Mucosa of gallbladder (tissue), 1 donor: ENCODE measurements around the gene CPOX. TPM values are rescaled to one million over a fixed set of nuclear protein-coding genes. Genes with fewer than 3 reads are reported as not detected.
A peak's percentile ranks its signal among the peaks of the same experiment; 100 is the strongest.
"Not testable (repeated sequence)": the region's sequence is repeated elsewhere in the genome, so short reads cannot be mapped to it uniquely, and the experiment has no call there.

Experiments
- DNase-seq: peaks from one replicate; pipeline ENCODE4 v3.0.0-alpha.2; 2020; ENCODE audit warnings: low spot score
- total RNA-seq: library from RNA; stranded (reverse); gene quantifications from one replicate; pipeline ENCODE4 v1.2.1, GENCODE V29; 2021
- donor health status: DM: no; HTN: no; CAD: no.

Gene CPOX
- 16.7 TPM for total RNA-seq

DNA sequence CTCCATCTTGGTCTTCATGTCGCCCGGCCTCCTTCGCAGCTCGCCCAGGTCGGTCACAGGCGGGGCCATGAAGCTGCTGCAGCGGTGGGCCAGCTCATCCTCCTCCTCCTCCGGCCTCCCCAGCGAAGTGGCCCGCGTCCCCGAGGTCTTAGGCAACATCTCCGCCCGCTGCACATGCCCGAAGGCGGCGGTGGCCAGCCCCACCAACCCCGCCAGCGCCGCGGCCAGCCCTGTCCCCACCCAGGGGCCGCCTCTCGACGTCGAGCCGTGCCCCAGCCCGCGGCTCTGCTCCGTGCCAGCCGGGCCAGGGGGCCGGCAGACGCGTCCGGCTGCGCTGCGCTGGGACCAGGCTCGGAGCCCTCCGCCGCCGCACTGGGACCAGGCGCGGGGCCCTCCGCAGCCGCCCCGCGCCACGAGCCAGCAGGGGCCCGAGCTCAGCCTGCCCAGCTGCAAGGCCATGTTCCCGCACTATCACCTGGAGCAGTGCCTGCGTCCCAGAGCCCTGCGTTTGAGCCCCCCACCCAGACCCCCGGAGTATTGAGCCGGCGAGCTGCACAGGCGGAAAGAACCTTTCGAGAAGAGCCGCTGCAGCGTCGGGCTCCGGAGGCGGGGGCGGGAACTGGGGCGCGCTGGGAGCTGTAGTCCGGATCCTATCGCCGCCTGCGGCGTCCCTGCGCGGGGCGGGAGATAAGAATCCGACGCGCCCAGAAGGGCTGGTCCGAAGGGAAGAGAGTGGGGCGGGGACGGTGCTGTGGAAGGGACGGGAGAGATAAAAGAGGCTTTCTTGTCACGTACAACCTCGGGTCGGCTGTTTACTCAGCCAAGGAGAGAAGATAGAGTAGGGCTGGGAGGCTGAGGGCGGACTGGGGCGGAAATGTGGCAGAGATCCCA is at the start of gene CPOX:
Gene CPOX (minus strand): TSS at position 566 of the 891 bp plus-strand sequence. CDS start 107 bp downstream, at position 459.
- DNase-seq, result peak; percentile 91

DNA sequence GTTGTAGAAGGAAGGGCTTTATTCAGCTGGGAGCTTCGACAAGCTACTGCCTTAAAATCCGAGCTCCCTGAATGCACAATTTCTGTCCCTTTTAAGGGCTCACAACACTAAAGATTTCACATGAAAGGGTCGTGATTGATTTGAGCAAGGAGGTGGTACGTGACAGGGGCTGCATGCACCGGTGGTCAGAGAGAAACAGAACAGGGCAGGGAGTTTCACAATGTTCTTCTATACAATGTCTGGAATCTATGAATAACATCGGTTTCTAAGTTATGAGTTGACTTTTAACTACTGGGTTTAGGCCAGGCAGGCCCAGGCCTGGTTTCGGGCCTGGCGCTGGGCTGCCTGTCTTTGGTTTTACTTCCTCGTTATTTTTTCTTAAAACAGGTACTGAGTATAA is 49.4 kb upstream of the CPOX start:
- not testable (repeated sequence) for DNase-seq

GRCh38 chr3:98641756-98642155 is 48.3 kb upstream of the CPOX start:
- not testable (repeated sequence) for DNase-seq

- not testable (repeated sequence) for DNase-seq
Observed at GRCh38 chr3:98638515-98638914, 45.1 kb upstream of the CPOX start.

DNA sequence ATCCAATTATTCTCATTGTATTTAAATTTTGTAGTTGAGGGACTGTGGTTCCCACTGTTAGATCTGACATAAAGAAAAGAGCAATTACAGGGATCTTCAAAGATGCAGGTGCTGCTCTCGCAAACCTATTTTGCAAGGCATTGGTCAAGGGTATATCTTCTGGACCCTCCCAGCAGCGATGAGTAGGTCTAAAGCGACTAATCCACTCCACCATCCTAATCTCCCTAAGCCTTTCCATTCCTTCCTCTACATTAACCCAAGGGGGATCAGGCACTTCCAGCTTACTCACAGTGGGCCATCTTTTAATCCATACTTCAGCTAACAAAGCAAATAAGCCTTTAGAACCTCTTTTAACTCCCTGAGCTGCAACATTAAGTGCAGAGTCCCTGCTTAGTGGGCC is 37.0 kb upstream of the CPOX start:
- DNase-seq, result no peak

- no peak for DNase-seq
Observed at GRCh38 chr3:98628317-98628716, 34.9 kb upstream of the CPOX start.

DNA sequence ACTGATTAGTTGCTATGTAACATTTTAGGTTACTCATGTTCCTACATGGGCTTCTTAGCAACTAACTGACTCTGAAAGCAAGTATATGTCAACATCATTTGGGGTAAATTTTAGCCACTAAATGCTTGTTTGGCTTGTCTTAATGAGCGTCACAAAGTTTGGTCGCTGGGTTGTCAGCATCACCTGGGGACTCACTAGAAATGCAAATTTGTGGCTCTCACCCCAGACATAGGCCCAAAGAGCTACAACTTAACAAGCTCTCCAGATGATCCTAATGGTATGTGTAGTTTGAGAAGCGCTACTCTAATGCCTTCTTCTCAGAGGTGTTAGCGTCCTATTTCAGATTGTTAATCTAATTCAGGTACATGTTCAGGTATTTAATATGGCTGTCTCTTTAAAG is 32.7 kb upstream of the CPOX start:
- DNase-seq, result no peak

- DNase-seq, result no peak
Observed at GRCh38 chr3:98623572-98624280, 30.3 kb upstream of the CPOX start.

GRCh38 chr3:98617841-98618240 is 24.4 kb upstream of the CPOX start:
- no peak for DNase-seq

DNA sequence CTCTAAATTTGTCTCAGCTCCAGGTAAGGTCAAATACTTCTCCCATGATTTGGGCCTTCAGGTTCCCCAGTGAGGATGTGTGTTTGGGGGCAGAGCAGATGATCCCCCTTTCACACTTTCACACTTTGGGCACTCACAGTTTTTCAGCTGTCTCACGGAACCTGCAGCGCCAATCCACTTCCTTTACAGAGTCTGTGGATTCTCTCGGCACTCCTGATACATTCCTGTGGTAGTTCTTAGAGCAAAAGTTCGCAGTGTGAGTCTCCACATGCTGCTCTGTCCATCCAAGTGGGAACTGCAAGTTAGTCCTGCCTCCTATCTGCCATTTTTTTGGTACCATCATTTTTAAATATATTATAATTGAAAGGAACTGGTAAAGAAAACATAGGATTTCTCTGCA is 20.2 kb upstream of the CPOX start:
- DNase-seq, result no peak

- DNase-seq, result peak; percentile 17
Observed at GRCh38 chr3:98612996-98613517, 19.6 kb upstream of the CPOX start.

DNA sequence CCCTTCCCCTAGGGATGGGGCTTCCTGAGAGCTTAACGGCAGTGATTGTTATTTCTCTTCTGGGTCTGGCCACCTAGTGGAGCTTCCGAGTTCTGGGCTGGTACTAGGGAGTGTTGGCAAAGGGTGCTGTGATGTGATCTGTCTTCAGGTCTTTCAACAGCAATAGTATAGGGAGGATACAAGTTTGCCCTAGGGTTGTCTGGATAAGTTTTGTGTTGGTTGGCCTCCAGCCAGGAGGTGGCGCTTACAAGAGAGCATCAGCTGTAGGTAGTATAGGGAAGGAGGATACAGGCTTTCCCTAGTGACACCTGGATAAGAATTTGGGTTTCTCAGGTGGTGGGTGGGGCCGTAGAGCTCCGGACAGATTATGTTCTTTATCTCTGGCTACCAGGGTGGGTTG is 19.2 kb upstream of the CPOX start:
- no peak for DNase-seq

DNA sequence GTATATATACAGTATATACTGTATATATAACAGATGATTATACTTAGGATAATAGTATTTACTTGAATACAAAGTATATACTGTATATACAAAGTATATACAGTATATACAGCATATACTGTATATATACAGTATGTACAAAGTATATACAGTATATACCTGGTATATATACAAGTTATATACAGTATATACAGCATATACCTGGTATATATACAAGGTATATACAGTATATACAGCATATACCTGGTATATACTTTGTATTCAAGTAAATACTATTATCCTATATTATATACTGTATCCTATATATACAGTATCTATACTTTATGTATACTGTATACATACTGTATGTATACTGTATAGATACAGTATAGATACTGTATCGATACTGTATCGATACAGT is 14.6 kb upstream of the CPOX start:
- DNase-seq, result no peak

DNA sequence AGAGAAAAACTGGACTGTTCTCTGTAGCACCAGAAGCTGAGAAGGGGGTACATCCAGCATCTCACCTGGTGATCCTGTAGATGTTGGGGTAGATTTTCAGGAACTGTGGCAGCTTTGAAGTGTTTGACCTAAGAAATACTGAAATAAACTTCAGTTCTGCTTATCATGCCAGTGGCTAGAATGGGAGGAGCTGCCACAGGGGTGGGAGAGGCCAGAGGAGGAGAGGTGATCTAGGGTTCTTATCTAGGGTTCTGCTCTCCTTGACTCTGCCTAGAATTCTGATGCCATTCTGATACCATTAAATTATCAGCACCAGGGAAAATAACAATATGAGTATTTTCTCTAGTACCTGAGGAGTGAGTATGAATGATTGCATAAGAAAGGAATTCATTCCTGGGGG is 10.2 kb upstream of the CPOX start:
- DNase-seq, result no peak

- DNase-seq, result peak; percentile 30
Observed at GRCh38 chr3:98602078-98602678, 8.8 kb upstream of the CPOX start.

- no peak for DNase-seq
Observed at GRCh38 chr3:98601180-98601579, 7.8 kb upstream of the CPOX start.

DNA sequence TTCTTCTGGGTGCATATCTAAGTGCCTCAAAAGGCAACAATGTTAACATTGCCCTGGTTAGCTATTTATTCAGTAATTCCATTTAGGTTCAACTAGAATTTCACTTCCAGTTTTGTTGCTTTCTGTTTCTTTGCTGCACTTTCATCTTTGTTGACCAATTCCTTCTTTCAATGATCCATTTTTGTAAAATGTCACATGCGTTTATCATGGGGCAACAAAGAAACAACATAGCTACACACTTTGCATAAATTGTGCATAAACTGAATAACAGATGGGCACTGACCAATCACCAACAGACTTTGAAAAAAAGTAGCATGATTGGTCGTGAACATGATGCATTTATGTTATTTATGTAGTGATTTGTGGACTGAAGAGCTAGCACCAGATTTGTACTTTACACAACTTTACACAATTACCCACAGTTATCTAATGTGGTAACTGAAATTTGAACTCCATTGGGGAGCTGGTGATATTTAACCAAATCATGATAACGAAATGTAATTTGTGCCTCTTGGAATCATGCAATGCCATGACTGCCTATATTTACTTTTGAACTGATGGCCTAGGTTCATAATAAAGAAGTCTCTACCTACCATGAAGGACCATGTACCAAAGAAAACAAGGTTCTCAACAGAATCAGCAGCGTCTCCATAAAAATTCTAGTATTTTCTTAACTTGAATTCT is 7.1 kb upstream of the CPOX start:
- DNase-seq, result no peak

DNA sequence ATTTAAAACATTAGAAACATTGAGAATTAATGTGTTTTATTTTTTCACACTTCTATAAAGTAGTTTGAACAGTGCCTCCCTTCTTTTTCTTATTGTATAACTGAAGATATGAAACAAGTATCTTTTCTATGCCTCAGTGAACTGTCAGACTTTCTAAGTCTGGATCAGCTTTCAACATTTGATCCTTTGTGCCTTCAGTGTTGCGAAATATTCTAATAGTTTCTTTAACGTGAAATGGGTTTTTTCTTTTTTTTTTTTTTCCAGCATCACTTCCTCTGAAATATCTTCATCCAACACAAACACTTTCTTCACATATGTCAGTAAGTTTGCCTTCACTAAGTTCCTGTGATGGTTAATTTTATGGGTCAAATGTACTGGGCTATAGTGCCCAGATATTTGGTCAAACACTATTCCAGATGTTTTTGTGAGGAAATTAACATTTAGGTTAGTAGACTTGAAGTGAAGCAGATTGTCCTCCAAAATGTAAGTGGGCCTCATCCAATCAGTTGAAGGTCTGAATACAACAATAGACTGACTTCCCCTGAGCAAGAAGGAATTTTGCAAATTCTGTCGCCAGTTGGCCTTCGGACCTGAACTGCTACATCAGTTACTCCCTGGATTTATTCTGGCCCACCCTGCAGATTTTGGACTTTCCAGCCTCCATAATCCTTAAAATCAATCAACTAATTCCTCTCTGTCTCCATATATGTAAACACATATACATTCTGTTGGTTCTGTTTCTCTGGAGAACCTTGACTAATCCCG is 6.4 kb upstream of the CPOX start:
- DNase-seq, result no peak

GRCh38 chr3:98598492-98598891 is 5.1 kb upstream of the CPOX start:
- no peak for DNase-seq

GRCh38 chr3:98596541-98597500 is 3.4 kb upstream of the CPOX start:
- no peak for DNase-seq
